Activated B cell treated with CpG ODN at 0.5 μM for 24 hours (primary cell): ENCODE measurements around the gene USP6. TPM values are rescaled to one million over a fixed set of nuclear protein-coding genes. Genes with fewer than 3 reads are reported as not detected.
"Not testable (repeated sequence)": the region's sequence is repeated elsewhere in the genome, so short reads cannot be mapped to it uniquely, and the experiment has no call there.

Experiments used
- ATAC-seq: fragments of 200-7000 bp; cut with Tn5 transposase; one replicate; pipeline ENCODE4 v1.10.0; 2021; ENCODE audit warnings: low read depth, mild to moderate bottlenecking, moderate library complexity
- CTCF ChIA-PET: fragments of 350-600 bp; sonication (Branson Sonifier 250); formaldehyde crosslinking; loops from one replicate; lab custom pipeline; 2021; ENCODE audit warnings: antibody characterized with exemption; lab: Charles Lee
- POLR2A ChIA-PET: fragments of 350-600 bp; sonication (Branson Sonifier 250); formaldehyde crosslinking; loops from one replicate; lab custom pipeline; 2021; ENCODE audit warnings: antibody characterized with exemption; lab: Charles Lee
- DNase-seq: peaks from one replicate; pipeline ENCODE4 v3.0.0; 2022
- H3K27ac Mint-ChIP-seq: one replicate; pipeline ENCODE4 v1.8.0; 2020; ENCODE audit warnings: mixed read lengths
- H3K27me3 Mint-ChIP-seq: one replicate; pipeline ENCODE4 v1.8.0; 2021; ENCODE audit warnings: mixed read lengths
- H3K36me3 Mint-ChIP-seq: one replicate; pipeline ENCODE4 v1.8.0; 2021; ENCODE audit warnings: low read depth, mixed read lengths
- H3K4me1 Mint-ChIP-seq: one replicate; pipeline ENCODE4 v1.8.0; 2021; ENCODE audit warnings: mixed read lengths
- H3K4me3 Mint-ChIP-seq: one replicate; pipeline ENCODE4 v1.8.0; 2020; ENCODE audit warnings: mild to moderate bottlenecking, mixed read lengths
- H3K9me3 Mint-ChIP-seq: one replicate; pipeline ENCODE4 v1.8.0; 2020; ENCODE audit warnings: mixed read lengths
- intact Hi-C: fragments of 100-400 bp; cut with micrococcal nuclease; formaldehyde crosslinking; loops from one replicate; pipeline ENCODE4 v1.15.1; 2024
- total RNA-seq: library from RNA; stranded (reverse); gene quantifications from 2 replicates; pipeline ENCODE4 v1.2.3, GENCODE V29; 2022
- TF ChIP-seq, protein P1 (sequence below): fragments of 200-600 bp; IDR thresholded peaks from one replicate; pipeline ENCODE4 v1.8.0; 2022; ENCODE audit warnings: antibody characterized with exemption, mild to moderate bottlenecking

Gene USP6
- total RNA-seq, 1 donor from 2014 or later = 0.33 TPM

DNA sequence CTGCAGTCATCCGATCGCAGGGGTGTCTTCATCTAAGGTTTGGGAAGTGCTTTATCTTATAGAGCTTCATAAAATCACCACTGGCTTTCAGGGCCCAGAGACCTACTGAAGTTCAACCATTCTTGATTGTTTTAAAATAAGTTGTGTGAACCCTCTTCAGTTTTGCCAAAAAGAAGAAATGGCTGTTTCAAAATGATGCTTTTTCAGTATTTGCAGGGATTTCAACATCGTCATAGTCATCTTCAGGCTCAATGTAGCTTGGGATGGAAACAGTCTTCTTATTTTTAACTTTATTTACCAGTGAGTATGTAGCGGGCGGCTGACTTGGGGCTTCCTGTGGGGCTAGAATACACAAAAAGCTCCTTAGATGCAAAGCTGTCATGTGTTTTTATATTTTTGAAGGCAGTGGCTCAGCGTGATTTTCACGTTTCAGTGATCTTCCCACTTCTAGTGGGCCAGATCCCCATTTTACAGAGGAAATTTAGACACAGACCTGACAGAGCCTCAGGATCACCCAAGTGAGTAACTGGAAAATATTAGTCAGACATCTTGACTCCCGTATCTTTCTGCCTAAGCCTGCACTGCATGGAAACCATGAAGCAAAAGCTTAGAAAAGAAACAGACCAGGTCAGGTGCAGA lies 94.9 kb downstream of the USP6 start:
- DNase-seq = no peak
- CTCF ChIA-PET = interaction anchor here (1.2 to 1.8 kb wide), 7 partner anchors 9 to 27 kb away, joined by 3 to 4 read pairs (median 3); partner anchors contain the start of gene SCIMP
- peaks cover 64% of the 10 kb centered on the region for H3K36me3 Mint-ChIP-seq
- peaks cover 78% of the 10 kb centered on the region for H3K4me1 Mint-ChIP-seq
- peak overlapping the region; percentile 68 for H3K4me3 Mint-ChIP-seq
- peak overlapping the region; percentile 96 for H3K27ac Mint-ChIP-seq
- TF ChIP-seq, protein P1, sequence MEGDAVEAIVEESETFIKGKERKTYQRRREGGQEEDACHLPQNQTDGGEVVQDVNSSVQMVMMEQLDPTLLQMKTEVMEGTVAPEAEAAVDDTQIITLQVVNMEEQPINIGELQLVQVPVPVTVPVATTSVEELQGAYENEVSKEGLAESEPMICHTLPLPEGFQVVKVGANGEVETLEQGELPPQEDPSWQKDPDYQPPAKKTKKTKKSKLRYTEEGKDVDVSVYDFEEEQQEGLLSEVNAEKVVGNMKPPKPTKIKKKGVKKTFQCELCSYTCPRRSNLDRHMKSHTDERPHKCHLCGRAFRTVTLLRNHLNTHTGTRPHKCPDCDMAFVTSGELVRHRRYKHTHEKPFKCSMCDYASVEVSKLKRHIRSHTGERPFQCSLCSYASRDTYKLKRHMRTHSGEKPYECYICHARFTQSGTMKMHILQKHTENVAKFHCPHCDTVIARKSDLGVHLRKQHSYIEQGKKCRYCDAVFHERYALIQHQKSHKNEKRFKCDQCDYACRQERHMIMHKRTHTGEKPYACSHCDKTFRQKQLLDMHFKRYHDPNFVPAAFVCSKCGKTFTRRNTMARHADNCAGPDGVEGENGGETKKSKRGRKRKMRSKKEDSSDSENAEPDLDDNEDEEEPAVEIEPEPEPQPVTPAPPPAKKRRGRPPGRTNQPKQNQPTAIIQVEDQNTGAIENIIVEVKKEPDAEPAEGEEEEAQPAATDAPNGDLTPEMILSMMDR = no peak
- POLR2A ChIA-PET = interaction anchor here (0.9 to 7.0 kb wide), 11 partner anchors 8 to 99 kb away, joined by 3 to 130 read pairs (median 5); partner anchors contain the start of genes SCIMP and ZNF594
- peak; percentile 74 for ATAC-seq
- no peaks in the 10 kb centered on the region for H3K27me3 Mint-ChIP-seq
- intact Hi-C loops = loop anchor here (1.0 to 2.0 kb wide), 4 partner anchors 8 to 16 kb away; no protein-coding TSS in a partner anchor
- H3K9me3 Mint-ChIP-seq = no peaks in the 10 kb centered on the region

DNA sequence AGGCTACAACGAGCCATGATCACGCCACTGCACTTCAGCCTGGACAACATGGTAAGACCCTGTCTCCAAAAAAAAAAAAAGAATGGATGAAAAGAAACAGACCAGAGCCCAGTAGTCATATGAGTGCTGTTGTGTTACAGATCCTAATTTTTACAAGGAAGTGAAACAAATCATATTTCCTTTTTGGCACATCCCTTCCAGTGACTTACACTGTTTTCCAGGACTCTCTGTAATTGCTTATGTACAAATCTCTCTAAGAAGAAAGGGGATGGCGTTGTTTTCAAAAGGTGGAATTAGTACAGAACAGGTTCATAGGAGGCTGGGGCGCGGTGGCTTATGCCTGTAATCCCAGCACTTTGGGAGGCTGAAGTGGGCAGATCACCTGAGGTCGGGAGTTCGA lies 95.6 kb downstream of the USP6 start:
- no peak for DNase-seq
- ChIA-PET CTCF (interaction anchor here (1.2 to 1.8 kb wide), 6 partner anchors 10 to 27 kb away, joined by 3 to 4 read pairs (median 3); partner anchors contain the start of gene SCIMP), POLR2A (interaction anchor here (1.0 to 7.0 kb wide), 11 partner anchors 8 to 140 kb away, joined by 3 to 130 read pairs (median 5); partner anchors contain the start of genes SCIMP and ZNF594)
- TF ChIP-seq, protein P1 = no peak
- intact Hi-C loops = loop anchor here (2.0 kb wide), 1 partner anchor 15 kb away; no protein-coding TSS in a partner anchor
- Mint-ChIP-seq H3K27ac (peak overlapping the region; percentile 96), H3K4me1 (peaks cover 80% of the 10 kb centered on the region), H3K4me3 (peak overlapping the region; percentile 29), H3K9me3 (no peaks in the 10 kb centered on the region), H3K27me3 (no peaks in the 10 kb centered on the region), H3K36me3 (peaks cover 69% of the 10 kb centered on the region)
- ATAC-seq = peak; percentile 6

DNA sequence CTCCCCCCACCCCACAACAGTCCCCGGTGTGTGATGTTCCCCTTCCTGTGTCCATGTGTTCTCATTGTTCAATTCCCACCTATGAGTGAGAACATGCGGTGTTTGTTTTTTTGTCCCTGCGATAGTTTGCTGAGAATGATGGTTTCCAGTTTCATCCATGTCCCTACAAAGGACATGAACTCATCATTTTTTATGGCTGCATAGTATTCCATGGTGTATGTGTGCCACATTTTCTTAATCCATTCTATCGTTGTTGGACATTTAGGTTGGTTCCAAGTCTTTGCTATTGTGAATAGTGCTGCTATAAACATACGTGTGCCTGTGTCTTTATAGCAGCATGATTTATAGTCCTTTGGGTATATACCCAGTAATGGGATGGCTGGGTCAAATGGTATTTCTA lies 101.7 kb downstream of the USP6 start:
- CTCF ChIA-PET, DNase-seq, H3K27me3 Mint-ChIP-seq, H3K27ac Mint-ChIP-seq, ATAC-seq, H3K4me3 Mint-ChIP-seq, intact Hi-C loops, H3K9me3 Mint-ChIP-seq: not testable (repeated sequence)
- POLR2A ChIA-PET = interaction anchor here (1.1 to 2.2 kb wide), 3 partner anchors 8 to 19 kb away, joined by 3 to 7 read pairs (median 4); no protein-coding TSS in a partner anchor
- peaks cover 66% of the 10 kb centered on the region for H3K36me3 Mint-ChIP-seq
- peaks cover 59% of the 10 kb centered on the region for H3K4me1 Mint-ChIP-seq

DNA sequence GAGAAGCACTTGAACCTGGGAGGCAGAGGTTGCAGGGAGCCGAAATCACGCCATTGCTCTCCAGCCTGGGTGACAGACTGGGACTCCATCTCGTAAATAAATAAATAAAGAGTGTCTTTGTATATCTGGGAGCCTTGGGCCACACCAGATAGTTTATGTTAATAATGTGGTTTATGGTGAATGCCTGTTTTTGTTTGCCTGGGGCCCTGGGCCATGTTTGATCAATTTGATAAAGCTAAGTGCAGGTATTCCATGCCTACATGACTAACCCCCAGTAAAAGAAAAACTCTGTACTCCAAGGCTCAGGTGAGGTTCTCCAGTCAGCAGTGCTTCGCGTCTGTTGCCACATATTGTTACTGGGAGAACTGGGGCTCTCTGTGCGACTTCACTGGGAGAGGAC lies 103.7 kb downstream of the USP6 start:
- Mint-ChIP-seq H3K4me3 (no peak overlapping the region), H3K27me3 (no peaks in the 10 kb centered on the region), H3K27ac (peak overlapping the region; percentile 98), H3K36me3 (peaks cover 57% of the 10 kb centered on the region), H3K9me3 (no peaks in the 10 kb centered on the region), H3K4me1 (peaks cover 62% of the 10 kb centered on the region)
- intact Hi-C loops = no loop called here
- POLR2A ChIA-PET = interaction anchor here (0.6 to 1.9 kb wide), 4 partner anchors 9 to 52 kb away, joined by 4 to 12 read pairs (median 8); no protein-coding TSS in a partner anchor
- no peak for ATAC-seq
- TF ChIP-seq, protein P1 = no peak
- CTCF ChIA-PET = interaction anchor here (0.6 to 1.6 kb wide), 2 partner anchors 18 to 28 kb away, joined by 3 to 5 read pairs; partner anchors contain the start of gene ZNF594
- DNase-seq = no peak

GRCh38 chr17:5220074-5220473 lies 104.2 kb downstream of the USP6 start:
- no peaks in the 10 kb centered on the region for H3K27me3 Mint-ChIP-seq
- ChIA-PET CTCF (interaction anchor here (0.6 to 1.6 kb wide), 2 partner anchors 17 to 28 kb away, joined by 3 to 5 read pairs; partner anchors contain the start of gene ZNF594), POLR2A (interaction anchor here (0.6 to 1.9 kb wide), 7 partner anchors 9 to 109 kb away, joined by 3 to 16 read pairs (median 7); no protein-coding TSS in a partner anchor)
- no peak overlapping the region for H3K4me3 Mint-ChIP-seq
- intact Hi-C loops = no loop called here
- DNase-seq = no peak
- ATAC-seq = no peak
- peaks cover 64% of the 10 kb centered on the region for H3K4me1 Mint-ChIP-seq
- no peaks in the 10 kb centered on the region for H3K9me3 Mint-ChIP-seq
- H3K36me3 Mint-ChIP-seq = peaks cover 52% of the 10 kb centered on the region
- peak overlapping the region; percentile 98 for H3K27ac Mint-ChIP-seq
- TF ChIP-seq, protein P1 = no peak

- POLR2A ChIA-PET = interaction anchor here (0.7 to 2.2 kb wide), 4 partner anchors 10 to 78 kb away, joined by 5 to 21 read pairs (median 8); partner anchors contain the start of gene SCIMP
- DNase-seq, CTCF ChIA-PET, ATAC-seq, H3K9me3 Mint-ChIP-seq, H3K27me3 Mint-ChIP-seq: not testable (repeated sequence)
- Mint-ChIP-seq H3K36me3 (peaks cover 46% of the 10 kb centered on the region), H3K4me1 (peaks cover 70% of the 10 kb centered on the region), H3K4me3 (peak overlapping the region; percentile 66), H3K27ac (peak overlapping the region; percentile 98)
- intact Hi-C loops = loop anchor here (1.0 kb wide), 2 partner anchors 12 to 15 kb away; no protein-coding TSS in a partner anchor
These were observed 106.1 kb downstream of the USP6 start for GRCh38 chr17:5221912-5222311.
